ENCODE measurements around the gene MUC12.
"Not testable (repeated sequence)": the region's sequence is repeated elsewhere in the genome, so short reads cannot be mapped to it uniquely, and the experiment has no call there.

Gene MUC12

GRCh38 chr7:100969066-100969615 lies at the start of gene MUC12:
Gene MUC12 (plus strand): TSS chr7:100969565. CDS start chr7:100969623, 58 bp downstream.
- no peak for DNase-seq

- not testable (repeated sequence) for DNase-seq
These were observed 49.5 kb upstream of the MUC12 start for GRCh38 chr7:100919779-100920437.

DNA sequence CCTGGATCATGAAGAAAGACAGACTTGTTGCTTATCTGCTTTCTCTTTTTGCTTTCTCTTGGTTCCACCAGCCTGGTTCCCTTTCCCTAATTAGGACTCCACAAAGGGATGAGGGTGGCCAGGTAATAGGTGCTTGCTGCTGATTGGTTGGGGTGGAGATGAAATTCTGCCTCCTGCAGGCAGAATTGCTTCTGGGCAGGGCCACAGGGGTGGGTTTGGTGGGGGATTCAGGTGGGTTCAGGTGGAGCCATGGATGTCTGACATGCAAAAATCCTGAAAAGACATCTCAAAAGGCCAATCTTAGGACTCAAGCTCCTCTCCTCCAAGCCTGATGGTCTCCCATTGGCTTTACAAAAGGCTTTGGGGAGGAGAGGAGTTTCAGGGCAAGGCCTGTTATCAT lies 48.3 kb upstream of the MUC12 start:
- no peak for DNase-seq

DNA sequence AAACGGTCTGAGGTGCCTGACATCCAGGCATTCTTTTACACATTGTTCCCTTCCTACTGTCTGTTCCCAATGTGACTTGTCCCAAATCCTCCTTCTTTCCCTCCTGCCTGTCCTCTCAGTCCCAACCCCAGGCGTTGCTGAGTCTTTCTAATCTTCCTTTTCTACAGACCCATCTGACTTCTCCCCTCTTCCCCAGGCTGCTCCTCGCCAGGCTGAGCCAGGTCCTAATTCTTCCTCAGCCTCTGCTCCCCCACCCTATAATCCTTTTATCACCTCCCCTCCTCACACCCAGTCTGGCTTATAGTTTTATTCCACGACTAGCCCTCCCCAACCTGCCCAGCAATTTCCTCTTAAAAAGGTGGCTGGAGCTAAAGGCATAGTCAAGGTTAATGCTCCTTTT lies 45.7 kb upstream of the MUC12 start:
- DNase-seq = not testable (repeated sequence)

- no peak for DNase-seq
These were observed 39.6 kb upstream of the MUC12 start for GRCh38 chr7:100929808-100930174.

- DNase-seq = no peak
These were observed 35.6 kb upstream of the MUC12 start for GRCh38 chr7:100933734-100934133.

- not testable (repeated sequence) for DNase-seq
These were observed 34.0 kb upstream of the MUC12 start for GRCh38 chr7:100935381-100935780.

DNA sequence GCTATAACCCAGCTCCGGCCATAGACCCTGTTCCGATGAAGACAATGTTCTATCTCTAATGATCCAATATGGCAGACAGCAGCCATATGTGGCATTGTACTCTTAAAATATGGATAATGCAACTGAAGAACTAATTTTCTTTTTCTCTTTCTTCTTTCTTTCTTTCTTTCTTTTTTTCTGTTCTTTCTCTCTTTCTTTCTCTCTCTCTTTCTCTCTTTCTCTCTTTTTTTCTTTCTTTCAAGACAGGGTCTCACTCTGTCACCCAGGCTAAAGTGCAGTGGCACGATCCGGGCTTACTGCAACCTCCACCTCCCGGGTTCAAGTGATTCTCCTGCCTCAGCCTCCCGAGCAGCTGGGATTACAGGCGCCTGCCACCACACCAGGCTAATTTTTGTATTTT lies 33.2 kb upstream of the MUC12 start:
- not testable (repeated sequence) for DNase-seq

DNA sequence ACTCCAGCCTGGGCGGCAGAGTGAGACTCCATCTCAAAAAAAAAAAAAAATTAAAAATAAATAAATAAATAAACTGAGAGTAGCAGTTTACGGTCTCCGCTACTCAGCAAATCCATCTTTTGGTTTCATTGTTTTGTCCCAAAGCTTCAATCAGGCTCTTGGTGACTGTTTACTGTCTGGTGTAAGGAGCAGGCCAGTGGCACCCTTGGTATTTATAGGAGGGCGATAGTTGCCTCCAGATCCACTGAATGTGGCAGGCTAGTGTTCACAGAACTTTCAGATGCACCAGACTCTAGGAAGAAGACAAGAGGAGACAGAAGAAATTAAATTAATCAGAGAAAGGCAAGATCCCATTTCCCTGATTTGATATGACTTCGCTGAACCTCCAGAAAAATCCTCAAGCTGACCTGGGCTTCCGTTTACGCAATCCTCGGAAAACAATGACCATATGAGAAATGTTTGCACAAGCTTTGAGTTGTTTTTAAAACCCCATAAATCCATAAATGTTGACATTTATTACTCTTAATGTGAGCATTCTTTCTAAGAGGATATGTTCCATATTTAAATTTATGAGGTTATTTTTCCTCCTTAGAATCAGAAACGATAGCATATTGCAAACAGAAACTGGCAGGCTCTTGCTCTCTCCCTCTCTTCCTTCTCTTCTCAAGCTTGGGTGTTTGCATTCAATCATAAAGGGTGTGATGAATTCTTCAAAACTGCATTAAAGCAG lies 27.2 kb upstream of the MUC12 start:
- no peak for DNase-seq

GRCh38 chr7:100943693-100944092 lies 25.7 kb upstream of the MUC12 start:
- no peak for DNase-seq

GRCh38 chr7:100944138-100944537 lies 25.2 kb upstream of the MUC12 start:
- no peak for DNase-seq

DNA sequence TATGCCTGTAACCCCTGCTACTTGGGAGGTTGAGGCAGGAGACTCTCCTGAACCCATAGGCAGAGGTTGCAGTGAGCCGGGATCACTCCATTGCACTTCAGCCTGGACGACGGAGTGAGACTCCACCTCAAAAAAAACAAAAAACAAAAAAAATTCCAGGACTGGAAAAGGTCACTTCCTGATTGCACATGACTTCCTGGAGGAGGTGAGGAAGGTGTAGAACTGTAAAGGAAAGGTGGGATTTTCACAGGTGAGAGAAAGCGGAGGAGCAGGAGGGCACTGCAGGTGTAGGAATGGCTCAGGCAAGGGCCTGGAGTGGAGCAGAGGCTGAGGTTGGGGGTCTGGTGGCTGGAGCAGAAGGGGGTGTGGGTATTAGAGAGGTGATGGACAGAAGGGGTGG lies 23.3 kb upstream of the MUC12 start:
- no peak for DNase-seq

DNA sequence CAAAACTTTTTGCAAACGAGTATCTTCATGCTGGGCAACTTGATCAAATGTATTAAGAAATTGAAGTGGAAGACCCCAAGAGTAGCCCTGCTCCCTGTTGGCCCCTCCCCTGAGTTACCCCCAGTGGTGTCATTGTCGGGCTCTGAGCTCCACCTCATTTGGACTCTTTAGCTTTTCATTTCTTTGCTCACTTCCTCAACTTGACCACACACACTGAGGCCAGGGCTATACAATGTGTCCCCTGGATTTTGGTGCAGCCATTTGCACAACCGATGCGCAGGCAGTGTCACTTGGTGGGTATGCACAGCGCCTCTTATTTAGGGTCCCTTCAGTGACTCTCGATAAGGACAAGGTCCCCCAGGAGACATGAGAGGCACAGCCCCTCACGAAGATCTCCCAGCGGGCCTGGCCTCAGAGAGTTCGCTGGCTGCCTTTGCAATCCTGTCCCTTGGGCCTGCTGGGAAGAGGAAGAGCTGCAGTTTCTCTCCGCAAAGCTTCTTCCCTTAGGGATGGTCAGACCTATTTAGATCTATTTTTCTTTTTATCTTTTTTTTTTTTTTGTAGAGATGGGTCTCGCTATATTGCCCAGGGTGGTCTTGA lies 22.5 kb upstream of the MUC12 start:
- no peak for DNase-seq

GRCh38 chr7:100947792-100948191 lies 21.6 kb upstream of the MUC12 start:
- DNase-seq = no peak

DNA sequence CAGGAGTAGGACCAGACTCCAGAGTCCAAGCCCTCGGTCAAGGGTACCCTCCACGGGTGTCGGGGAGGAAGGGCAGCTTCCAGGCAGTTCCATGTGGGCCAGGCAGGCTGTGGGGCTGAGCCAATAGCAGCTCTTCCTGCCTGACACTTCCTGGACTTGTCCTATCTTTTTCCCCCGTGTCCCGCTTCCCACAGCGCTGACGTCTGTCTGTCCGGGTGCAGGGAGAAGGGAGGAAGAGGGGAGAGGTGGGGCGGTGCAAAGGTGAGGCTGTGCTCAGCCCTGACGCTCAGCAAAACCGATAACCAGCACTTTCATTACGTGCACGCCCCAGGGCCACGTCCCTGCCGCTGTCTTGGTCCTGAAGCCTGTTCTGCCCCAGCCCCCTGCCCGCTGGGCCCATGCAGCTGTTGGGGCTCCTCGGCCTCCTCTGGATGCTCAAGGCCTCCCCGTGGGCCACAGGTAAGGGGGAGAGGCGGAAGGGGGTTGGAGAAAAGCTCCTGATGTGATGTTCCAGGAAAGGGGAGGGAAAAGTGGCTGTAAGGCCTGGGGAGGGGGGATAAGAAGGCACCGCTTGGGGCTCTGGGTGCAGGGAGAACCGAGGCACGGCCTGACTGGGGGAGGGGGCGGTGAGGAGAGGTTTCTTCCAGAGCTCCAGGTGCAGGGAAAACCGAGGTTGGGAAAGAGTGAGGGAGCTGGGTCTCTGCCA lies 20.0 kb upstream of the MUC12 start, which contains the start of gene MUC3A:
MUC3A (plus strand) TSS at position 308 of the 706 bp plus-strand sequence; CDS start at position 399, 91 bp downstream.
- DNase-seq = no peak

GRCh38 chr7:100949933-100950443 lies 19.4 kb upstream of the MUC12 start:
- DNase-seq = no peak

DNA sequence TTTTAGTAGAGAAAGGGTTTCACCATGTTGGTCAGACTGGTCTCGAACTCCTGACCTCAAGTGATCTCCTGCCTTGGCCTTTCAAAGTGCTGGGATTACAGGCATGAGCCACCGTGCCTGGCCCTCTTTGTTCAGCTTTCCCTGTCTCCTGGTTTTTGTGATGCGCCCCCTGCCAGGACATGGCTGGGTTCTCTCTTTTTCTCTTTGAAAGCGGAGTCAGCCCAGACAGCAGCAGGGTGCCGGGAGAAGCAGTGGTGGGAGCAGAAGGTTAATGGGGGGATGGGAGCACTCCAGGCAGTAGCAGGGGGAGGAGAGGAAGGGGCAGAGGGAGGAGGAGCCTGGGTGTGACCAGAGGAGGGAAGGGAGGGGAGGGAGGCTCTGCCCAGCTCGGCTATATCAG lies 18.2 kb upstream of the MUC12 start:
- no peak for DNase-seq

DNA sequence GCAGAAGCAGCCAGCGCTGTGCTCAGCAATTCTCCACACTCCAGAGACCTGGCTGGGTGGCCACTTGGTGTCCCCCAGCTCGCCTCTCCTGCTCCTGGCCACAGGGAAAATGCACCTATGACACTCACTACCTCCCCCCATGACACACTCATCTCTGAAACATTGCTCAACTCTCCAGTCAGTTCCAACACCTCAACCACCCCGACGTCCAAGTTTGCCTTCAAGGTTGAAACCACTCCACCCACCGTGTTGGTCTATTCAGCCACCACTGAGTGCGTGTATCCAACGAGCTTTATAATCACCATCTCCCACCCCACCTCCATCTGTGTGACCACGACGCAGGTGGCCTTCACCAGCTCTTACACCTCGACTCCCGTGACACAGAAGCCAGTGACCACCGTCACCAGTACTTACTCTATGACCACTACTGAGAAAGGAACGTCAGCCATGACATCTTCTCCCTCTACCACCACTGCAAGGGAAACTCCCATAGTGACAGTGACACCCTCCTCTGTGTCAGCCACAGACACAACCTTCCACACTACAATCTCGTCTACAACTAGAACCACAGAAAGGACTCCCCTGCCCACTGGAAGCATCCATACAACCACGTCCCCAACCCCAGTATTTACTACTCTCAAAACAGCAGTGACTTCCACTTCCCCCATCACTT lies 17.3 kb upstream of the MUC12 start:
- no peak for DNase-seq

- DNase-seq = no peak
These were observed 16.7 kb upstream of the MUC12 start for GRCh38 chr7:100952641-100953040.

GRCh38 chr7:100957832-100958421 lies 11.4 kb upstream of the MUC12 start:
- no peak for DNase-seq

GRCh38 chr7:100959894-100960293 lies 9.5 kb upstream of the MUC12 start:
- no peak for DNase-seq

DNA sequence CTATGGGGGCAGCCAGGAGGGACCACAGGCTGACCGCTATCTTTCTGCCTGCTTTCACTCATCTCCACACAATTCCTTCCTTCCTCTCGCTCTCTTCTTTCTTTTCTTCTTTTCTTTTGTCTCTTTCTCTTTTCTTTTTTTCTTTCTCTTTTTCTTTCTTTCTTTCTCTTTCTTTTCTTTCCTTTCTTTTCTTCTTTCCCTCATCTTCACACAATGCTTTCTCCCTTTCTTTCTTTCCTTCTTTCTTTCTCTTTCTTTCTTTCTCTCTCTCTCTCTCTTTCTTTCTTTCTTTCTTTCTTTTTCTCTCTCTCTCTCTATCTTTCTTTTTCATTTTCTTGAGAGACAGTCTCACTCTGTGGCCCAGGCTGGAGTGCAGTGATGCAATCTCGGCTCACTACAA lies 6.8 kb upstream of the MUC12 start:
- DNase-seq = no peak

Measured in NCI-H510A treated with DMSO at 0.1 percent for 48 hours (cell line).